Measurements from ENCODE around the gene ACTN1.

The ACTN1 gene

DNA sequence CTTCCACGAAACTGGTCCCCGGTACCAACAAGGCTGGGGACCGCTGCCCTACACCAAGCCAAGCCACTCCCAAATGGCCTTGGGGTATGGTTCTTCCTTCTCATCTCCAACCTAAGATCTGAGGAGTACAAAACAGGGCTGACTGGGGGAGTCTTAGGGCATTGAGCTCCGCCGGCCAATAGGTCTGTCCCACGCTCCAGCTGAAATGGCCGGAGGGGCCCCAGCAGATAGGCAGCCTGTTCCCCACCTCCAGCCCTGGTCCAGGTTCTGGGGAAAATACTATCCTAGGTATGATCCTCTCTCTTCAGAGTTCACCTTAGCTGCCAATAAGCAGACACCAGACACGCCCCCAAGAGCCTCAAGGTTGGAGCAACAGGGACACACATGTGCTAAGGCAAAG lies 90.2 kb downstream of the ACTN1 start:
- no peak for DNase-seq (ENCODE audit: low spot score)

DNA sequence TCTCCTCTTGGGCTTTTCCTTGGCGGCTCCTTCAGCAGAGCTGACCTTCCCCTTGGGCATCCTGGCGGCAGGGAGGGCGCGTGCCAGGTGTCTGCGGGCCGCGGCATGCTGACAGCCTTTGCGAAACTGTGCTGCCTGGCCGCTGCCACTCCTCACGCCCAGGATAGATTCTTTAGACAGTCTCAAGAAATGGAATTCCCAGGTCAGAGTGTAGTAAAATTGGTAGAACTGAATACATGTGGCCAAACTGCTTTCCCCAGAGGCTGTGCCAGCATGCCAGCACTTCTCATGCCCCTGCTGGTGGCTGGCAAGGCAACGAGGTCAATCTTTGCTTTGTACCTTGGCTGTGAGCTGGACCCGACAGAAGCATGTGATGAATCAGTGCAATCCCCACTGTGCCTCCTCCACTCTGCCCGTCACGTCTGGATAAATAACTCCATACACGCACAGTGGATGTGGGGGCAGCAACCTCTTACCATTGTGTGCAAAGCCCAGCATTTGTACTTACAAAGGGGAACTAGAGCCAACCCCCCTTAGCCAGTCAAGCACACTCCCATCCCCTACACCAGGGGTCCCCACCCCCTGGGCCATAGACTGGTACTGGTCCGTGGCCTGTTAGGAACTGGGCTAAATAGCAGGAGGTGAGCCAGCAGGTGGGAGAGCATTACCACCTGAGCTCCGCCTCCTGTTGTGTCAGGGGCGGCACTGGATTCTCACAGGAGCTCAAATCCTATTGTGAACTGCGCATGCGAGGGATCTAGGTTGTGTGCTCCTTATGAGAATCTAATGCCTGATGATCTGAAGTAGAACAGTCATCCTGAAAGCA lies 90.9 kb downstream of the ACTN1 start:
- no peak for DNase-seq (ENCODE audit: low spot score)

- DNase-seq (ENCODE audit: low spot score) = no peak
Observed at GRCh38 chr14:68886109-68886434, 93.0 kb downstream of the ACTN1 start.

DNA sequence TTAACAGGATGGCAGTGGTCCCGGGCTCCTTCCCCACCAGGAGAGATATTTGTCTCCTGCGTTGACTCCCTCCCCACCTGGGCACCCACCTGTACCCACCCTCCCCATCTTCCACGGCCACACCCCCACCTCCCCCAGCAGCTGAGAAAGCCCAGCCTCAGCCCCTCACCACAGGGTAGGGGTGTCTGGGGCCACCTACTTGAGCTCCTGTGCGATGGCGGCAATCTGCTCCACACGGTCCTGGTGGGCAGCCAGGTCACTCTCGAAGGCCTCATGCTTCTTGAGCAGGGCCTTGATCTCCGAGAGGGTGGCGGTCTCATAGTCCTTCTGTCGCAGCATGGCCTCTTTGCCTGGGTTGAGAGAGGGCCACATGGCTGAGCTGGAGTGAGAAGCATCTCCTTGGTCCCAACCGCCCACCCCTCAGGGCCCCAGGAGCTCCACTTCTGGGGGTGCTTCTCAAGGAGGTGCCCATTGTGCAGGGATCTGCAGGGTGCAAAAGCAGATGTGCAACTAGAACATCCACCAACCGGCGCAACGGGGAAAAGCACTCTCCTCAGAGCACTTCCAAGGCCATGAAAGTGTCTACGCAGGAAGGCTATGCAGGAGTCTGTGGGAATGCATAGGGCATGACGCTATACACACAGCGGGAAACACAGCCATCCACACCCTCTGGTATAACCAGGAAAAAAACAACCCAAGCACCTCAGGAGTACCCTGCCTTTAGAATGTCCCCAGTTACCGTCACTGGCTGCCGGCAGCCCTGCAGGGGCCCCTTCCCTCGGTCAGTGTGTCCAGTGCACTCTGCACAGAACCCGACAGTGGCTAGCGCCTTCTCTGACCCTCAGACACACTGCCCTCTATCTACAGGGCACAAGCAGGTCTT lies 93.6 kb downstream of the ACTN1 start:
- no peak for DNase-seq (ENCODE audit: low spot score)

DNA sequence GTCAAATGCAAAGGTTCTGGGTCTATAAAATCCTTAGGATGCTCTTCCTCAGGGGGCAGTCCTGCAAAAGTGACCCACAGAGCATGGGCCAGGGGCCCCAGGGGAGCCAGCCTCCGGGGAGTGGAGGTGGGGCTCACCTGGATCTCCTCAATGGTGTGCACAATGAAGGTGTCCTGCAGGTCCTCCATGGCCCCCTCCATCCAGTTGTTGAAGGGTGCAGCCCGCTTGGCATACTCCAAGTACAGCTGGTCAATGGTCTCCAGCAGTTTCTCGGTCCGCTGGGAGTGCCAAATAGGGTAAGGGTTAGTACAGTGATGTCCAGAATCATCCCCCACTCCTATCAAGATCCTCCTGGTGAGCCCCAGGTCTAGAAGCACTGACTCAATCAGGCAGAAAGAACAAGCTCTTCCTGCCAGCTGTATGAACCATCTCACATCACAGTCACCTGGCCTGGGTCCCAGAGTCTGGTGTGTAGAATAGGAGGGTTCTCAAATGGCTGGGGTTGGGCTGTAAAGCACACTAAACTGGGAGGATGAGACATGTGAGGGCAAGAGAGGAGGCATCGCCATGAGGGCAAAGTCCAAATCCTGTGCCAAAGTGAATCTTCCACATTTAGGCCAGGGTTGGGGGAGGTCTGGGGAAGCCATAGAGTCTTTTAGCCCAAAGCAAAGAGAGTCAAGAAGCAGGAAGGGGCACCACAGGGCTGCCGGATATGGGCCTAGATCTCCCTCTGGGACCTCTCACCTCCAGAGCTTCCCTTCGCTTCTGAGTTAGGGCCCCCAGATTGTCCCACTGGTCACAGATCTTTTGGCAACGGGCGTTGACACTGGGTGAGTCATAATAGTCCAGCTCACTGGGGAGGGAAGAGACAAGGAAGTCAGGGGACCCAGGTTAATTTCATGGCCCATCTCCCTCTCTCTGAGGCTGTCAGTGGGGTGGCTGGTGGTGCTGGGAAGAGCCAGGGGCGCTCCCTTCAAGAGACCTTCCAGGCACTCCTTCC lies 94.8 kb downstream of the ACTN1 start:
- DNase-seq (ENCODE audit: low spot score) = no peak

DNA sequence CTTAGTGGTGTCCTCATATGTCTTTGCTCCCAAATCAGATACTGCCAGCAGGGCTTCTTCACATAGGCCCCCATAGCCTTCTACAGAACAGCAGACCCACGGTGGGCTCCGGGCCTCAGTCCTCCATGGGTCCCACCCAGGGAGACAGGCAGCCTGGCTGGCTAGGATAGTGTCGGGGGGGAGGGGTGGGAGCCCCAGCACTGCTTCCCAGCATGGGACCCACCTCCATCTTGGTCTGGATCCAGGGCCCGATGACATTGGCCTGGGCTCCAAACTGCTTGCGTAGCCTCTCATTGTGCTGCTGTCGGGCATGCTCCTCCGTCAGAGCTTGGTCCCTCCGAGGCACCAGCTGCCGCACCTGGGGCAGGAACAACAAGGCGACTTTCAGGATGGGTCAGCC lies 96.9 kb downstream of the ACTN1 start:
- no peak for DNase-seq (ENCODE audit: low spot score)

DNA sequence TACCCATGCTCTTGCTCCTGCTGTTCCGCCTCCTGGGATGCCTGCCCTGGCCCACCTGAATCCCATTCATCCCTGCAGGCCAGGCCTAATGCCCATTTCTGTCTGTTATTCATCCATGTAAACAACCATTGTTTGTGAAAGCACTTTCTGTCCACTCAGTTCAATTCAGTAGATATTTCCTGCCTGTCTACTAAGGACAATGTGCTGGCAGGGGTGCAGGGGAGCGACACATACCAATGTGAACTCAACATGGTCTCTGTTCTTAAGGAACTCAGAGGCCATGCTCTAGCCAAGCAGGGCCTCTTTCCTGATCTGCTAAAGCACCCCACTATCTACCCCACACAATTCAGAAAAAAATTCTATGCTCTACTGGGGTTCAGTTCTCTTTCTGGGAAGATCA lies 97.7 kb downstream of the ACTN1 start:
- no peak for DNase-seq (ENCODE audit: low spot score)

DNA sequence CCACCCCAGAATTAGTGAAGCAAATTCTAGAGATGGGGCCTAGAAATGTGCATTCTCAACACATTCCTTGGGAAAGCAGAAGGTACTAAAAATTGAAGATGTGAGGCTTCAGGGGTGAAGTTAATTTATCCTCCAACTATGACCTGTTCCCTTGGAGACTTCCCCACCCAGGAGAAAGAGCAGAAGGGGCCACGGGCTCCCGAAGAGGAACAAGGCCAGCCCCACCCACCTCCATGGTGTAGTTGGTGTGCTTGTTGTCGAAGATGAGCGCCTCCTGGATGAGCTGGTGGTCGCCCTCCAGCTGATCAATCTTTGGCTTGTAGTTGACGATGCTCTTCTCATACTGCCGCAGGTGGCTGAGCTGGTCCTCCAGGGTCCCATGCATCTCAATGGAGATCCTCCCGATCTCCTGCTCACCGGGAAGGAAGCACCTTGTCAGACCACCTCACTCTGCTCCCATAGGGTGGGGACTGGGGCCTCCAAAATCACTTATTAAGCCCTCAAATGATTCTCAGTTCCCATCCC lies 98.5 kb downstream of the ACTN1 start:
- DNase-seq (ENCODE audit: low spot score) = no peak

DNA sequence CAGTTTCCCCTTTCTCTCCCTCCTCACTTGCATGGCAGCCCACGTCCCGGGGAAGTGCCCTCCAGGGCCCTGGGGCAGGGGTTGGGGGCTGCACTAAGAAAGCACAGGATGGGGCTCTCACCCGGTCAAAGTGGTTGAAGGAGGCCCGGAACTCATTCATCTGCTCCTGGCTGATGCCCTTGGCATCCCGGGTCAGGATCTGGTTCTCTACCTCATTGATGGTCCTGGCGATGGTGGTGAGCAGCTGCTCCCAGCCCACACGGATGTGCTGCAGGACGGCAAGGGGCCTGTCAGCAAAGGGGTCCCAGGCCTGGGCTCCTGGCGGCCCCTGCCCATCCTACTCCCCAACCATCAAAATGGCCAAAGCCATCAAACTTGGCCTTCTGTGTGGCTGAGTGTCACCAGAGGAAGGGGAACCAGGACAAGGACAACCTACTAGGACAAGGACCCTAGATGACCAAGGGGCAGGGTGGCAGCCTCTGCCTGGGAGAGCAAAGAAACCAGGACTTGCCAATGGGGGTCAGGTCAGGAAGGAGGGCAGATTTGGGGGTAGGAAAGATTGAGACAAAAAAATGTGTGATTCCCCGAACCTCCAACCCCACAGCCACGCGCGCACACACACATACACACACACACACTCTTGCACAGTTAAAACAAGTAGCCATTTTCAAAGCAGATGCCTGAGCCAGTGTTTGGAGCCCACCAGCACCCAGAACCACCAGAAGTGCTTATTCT lies 99.1 kb downstream of the ACTN1 start:
- no peak for DNase-seq (ENCODE audit: low spot score)

- DNase-seq (ENCODE audit: low spot score) = no peak
Observed at GRCh38 chr14:68879321-68879781, 99.8 kb downstream of the ACTN1 start.

GRCh38 chr14:68878908-68879307 lies 100.2 kb downstream of the ACTN1 start:
- DNase-seq (ENCODE audit: low spot score) = no peak

GRCh38 chr14:68877993-68878575 lies 101.0 kb downstream of the ACTN1 start:
- DNase-seq (ENCODE audit: low spot score) = no peak

GRCh38 chr14:68876976-68877375 lies 102.1 kb downstream of the ACTN1 start:
- no peak for DNase-seq (ENCODE audit: low spot score)

DNA sequence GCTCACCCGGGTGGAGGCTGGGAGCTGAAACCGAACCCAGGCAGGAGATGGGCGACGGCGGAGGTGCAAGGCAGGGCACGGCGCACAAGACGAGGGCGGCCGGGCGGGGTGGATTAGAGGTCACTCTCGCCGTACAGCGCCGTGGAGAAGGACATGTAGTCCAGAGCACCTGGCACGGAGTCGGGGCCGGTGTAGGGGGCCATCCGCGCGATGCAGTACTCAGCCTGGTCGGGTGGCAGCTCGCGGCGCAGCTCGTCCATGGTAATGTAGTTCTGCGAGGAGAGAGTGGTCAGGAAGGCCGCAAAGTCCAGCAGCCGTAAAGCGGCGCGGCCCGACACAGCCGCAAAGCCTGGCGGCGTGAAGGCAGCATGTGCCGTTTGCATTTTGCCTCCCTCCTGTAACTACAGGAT lies 104.4 kb downstream of the ACTN1 start:
- no peak for DNase-seq (ENCODE audit: low spot score)

DNA sequence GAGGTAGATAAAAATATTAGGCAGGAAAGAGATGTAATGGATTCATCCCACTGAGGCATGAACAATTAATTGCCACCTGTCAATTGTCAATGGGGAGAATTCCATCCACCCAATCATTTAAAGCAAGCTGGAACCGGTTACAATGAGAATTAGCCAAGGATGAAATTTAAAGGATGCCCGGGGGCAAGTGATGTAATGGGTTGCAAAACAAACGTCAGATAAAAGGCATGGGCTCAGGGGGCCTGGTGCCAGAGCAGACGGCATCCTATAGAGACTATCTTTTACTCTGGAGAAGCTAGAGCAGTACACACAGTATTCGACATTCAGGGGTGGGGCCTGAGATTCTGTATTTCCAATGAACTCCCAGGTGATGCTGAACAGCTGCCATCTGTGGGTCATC lies 105.7 kb downstream of the ACTN1 start:
- no peak for DNase-seq (ENCODE audit: low spot score)

DNA sequence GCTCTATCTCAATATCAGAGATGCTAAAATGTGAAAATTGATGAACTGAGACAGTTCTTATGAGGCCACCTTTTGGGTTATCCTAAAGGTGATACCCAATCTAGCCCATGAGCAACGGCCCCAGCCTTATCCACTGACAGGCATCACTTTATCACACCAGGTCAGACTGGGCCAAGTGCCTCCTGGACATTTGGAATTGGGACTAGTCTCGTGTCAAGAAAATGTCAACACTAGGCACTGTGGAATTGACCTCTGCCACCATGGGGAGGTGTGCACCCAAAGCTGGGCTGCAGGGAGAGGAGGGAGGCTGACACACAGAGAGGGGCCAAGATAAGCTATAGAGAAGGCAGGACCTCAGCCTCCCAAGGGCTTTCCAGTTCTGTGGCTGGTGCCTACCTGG lies 107.7 kb downstream of the ACTN1 start:
- no peak for DNase-seq (ENCODE audit: low spot score)

DNA sequence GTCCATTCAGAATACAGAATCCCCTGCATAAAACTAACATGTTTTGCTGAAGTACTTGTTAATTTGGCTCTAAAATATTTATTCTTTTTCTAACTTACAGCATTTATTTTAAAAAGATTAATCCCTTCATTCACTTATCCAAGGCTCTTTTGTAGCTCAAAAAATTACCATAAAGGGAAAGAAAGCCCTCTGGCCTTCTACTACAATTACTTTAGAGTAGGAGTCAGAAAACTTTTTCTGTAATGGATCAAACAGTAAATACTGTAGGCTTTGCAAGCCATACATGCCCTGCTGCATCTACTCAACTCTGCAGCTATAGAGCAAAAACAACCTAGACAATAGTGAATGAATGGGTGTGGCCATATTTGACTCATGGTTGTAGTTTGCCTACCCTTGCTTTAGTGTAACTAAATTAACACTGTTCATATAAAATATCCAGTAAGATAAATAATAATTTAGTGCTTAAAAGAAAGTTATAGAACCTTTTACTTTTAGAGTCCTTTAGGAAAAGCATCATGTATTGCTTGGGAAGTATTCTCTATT lies 112.0 kb downstream of the ACTN1 start:
- no peak for DNase-seq (ENCODE audit: low spot score)

GRCh38 chr14:68865542-68865941 lies 113.6 kb downstream of the ACTN1 start:
- DNase-seq (ENCODE audit: low spot score) = no peak

- no peak for DNase-seq (ENCODE audit: low spot score)
Observed at GRCh38 chr14:68864361-68864750, 114.7 kb downstream of the ACTN1 start.

DNA sequence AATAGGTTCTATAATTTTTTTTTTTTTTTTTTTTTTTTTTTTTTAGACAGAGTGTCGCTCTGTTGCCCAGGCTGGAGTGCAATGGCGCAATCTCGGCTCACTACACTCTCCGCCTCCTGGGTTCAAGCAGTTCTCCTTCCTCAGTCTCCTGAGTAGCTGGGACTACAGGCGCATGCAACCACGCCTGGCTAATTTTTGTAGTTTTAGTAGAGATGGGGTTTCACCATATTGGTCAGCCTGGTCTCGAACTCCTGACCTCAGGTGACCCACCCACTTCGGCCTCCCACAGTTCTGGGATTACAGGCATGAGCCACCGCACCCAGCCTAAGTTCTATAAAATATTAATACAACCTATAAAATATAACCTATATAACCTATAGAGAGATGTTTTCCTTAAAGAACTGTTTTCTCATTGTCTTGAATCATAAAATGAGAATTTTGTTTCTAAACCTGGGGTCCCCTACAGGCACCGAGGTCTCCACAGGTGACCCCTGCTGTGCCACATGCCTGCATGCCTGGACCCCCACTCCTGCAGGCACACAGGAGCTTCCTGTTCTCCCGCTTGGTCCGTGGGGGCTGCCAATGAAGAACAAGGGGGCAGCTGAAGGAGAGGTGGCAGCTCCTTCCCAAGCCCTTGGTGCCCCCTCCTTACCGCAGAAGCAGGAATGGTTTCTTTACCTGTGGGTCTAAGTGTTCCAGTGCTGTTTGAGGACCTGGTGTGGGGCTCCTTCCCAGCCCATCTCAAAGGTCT lies 115.3 kb downstream of the ACTN1 start:
- no peak for DNase-seq (ENCODE audit: low spot score)

Data from HuH-7 (cell line).